GM18526 (cell line): ENCODE results near the gene PRAC1.

Experiments
- POLR2A ChIP-seq: IDR thresholded peaks from 3 replicates; pipeline ENCODE4 v1.6.1; 2011; ENCODE audit not compliant: insufficient read length; ENCODE audit errors: extremely low read depth

PRAC1 gene

DNA sequence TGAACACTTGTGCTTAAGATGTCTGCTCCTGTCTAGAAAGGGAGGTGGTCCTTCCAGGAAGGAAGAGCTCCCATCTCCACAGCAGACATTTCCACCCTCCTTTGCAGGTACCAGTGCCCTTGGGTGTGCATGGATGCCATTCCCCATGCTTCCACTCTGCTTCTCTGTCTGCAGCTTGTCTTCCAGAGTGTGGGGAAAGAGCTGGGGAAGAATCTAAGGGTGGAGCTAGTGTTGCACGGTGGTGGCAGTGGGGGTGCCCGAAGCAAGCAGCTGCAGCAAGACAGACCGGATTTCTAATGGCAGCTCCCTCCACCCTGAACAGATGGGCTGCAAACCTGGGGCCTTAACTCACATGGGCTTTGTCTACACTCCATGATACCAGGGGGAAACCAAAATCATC is 28.9 kb upstream of the PRAC1 start:
- TF ChIP-seq POLR2A = no peak

DNA sequence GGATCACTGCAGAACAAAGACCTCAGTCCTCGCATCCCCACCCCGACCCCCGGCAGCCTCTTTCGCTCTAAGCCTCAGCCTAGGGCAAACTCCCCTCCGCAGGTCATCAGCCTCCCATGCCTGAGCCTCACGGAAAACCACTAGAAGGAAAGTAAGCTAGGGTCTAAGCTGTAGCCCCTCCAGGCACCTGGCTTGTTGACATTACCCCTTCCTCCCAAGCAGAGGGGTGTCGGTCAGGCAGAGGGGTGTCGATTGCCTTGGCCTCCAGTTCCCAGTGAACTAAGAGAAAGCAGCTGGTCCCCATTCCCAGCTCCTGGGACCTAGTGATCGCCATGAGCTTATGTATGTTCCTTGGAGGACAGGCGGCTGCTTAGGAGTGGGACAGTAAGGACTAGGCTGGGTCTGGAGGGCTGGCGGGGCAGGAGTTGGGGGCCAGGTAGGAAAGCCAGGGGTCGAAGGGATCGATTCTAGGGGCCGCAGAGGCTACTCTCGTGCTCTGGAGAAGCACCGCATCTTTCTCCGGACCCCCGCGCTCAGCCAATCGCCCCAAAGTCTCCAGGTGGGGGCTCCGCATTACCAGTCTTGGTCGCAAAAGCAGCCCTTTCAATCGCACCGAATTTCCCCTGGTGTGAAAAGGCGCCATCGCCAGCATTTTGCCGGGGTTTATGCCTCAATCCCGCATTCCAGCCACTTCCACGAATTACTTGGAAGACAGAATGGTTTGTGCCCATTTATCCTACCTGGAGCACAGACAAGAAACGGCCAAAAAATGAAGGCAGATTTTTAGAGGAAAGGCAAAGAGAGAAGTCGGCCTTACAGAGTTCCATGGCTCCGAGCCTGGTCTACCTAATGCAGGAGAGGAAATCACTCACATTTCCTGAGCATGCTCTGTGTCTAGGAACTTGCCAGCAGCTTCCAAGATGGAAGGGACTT is 27.6 kb upstream of the PRAC1 start:
- TF ChIP-seq POLR2A = no peak

DNA sequence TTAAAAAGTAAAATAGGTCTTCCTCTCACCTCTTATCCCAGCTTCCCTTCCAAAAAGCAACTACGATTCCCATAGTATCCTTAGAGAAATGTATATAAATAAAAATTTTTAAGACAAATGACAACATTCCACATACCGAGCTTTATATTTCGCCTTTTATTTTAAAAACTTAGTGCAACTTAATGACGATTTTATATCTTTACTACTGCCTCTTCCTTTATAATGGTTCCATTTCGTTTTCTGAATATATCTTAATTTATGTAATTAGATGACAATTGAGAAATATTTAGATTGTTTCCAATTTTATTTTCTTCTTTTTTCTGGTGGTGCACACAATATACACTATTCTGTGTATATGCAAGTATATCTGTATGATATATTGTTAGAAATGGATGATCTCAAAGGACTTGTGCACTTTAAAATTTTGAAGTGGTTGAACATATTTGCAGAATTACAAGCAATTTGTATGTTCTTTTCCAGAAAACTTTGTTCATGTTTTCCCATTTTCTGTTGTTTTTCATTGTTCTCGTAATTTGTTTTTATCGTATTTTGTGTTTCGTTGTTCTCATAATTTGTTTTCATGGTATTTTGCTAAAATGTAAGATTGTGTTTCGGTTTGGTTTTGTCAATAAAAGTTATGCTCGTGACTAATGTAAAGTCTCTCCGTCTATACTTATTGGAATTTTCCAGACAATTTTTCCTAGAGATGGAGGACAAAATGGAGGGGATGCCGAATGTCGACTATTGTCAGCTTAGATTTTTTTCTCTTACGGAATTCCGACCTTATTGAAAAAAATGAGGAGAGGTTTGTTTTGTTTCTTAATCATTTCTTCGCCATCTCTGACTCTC is 26.6 kb upstream of the PRAC1 start:
- TF ChIP-seq POLR2A = no peak

DNA sequence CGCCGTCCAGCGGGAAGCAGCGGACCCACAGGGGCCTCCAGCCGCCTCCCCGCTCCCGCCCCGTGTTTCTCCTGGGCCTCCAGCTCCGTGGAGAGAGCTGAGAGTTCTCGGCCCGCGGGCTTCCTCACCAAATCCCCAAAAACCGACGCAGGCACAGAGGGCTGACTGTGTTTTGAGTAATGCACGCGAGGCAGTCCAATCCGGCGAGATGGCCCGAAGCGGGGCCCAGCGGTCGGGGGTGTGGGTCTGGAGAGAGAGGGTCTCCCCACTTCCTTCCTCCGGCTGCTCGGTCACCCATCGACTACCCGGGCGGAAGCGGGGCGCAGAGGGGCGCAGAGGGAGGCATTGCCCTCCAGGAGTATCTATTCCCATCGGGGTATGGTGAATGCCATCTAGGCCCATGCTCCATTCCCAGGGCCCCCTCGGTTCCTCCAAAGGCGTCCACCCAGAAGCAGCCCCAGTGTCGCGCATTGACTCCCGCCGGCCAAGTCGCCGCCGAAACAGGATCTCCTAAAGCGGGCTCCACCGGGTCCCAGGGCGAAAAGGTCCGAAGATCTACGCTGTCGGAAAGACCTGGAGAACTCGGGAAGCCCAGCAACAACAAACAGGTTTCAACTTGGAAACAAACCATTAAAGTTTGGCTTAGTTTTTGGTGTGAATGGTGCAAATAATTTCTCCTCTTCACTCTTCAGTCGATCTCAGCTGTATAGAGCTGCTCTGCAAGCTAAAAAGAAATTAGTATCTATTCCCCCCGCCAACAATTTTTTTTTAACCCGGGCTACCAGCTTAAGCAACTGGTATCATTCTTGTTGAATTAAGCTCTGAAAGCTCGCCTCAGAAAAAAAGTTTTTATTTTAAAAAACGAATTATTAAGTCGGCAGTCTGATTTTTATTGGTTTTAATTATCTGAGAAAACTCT is 25.4 kb upstream of the PRAC1 start:
- TF ChIP-seq POLR2A = no peak

DNA sequence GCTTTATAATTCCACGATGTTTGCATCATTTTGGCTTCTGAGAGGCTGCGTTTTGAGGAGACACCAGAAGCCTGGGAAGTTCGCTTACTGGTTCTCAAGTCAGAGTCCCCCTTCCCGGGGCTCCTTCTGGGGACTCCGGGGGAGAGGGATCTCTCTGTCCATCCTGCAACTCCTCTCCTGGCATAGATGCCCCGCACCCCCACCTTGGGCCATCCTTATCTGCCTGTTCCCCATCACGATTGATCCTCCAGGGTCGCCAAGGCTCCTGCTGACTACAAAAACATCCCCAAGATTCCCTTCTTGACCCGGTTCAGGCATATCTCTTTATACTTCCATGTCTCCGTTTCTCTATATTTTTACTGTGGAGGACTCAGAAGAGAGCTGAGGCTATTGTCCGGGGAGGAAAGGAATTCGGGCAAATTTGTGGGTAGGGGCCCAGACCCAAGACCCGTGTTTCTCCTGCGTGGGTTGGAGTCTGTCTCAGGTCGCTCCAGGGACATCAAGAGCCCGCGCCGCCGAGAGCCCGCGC is 24.7 kb upstream of the PRAC1 start:
- no peak for TF ChIP-seq POLR2A

DNA sequence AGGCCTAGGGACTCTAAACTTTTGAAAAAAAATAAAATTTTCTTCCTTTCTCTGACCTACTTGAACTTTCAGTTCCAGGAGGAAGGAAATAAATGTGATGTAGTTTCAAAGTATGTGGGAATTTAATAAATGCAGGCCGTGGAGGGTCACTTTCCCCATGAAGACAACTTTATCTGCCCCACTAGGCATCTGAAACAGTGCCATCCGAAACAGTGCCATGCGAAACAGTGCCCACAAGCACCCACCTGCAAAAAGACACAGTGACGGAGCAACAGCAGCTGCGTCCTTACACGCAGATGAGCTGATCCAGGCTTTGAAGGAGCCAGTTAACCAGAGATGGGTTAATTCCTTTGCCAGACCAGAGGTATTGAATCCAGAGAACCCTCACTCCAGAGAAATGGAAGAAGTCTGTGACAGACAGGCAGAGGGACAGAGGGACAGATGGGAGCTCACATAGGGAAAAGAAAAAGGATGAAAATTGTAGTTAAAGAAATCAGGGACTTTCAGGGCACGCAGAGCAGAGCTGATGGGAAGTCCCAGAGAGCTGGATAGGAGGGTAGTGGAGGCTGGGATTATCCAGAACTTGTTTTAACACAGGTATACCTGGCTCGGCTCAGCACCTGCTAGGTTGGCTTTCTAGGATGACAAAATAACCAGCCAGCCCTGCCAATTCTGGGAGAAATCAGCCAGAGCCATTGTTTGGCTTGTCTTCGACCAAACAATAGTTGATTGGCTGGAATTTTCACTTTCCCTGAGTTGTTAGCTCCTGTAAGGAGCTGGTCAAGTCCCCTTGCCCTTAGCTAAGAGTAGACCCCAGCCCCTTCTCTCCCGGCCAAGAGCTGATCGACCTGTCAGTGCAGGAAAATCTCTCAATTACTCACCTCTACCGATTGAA is 23.3 kb upstream of the PRAC1 start:
- no peak for TF ChIP-seq POLR2A

DNA sequence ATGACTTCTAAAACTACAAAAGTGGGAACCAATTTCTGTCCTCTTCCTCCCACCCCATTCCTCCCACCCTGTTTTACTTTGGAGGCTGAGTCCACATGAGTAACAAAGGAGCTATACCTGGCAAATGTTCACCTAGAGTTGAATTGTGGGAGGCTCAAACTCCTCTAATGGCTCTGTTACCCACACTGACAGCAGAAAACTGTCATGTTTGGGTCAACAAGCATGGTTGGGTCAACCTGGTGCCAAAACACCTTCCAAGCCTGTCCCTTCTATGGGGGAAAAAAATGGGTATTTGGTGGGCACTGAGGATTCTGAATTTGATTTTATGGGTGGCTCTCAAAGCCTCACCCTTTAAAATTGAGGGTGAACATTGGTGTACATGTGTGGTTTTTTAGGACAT is 18.2 kb upstream of the PRAC1 start:
- no peak for TF ChIP-seq POLR2A

DNA sequence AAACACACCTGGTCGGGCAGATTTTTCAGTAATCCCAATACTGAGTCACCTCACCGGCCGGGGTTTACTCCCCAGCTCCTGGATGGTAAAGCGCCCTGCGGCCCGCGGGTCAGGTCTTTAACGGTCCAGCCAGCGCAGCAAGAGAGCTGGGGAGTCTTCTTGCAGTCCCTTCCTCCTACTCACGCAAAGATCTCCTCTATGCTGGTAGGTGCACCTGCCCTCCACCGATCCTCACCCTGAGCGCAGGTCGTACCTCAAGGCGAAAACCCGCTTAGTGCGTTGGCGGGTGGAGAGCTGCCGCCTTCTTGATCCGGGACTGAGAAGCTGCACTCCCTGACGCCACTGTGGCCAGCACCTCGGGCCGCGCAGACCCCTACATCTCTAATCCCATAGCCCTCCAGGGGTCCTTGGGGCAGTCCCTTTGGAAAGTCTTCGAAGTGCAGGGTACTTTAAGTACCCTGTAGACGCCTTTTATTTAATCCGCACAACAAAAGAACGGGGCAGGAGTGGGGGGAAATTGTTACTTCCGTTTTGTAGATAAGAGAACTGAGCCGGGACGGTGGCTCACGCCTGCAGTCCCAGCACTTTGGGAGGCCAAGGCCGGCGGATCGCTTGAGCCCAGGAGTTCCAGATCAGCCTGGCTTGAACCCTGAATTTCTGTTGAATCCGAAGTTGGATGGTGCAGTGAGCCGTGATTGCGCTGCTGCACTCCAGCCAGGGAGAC is 16.6 kb upstream of the PRAC1 start:
- no peak for TF ChIP-seq POLR2A

DNA sequence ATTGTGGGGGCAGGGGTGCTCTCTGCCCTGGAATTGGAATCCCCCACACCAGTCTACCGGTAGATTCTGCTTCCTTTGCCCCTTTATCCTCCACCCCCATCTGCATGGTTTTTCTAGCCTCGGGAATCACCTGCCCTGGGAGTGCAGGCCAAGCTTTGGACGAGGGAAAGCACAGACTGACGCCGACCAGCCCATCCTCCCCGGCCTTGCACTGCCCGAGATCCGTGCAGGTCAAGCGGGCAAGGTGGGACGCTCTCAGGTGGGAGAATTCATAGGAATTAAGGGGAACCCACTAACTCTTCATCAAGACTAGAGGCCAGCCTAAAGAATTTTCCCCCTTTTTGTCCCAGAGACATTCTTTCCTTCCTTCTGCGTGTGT is 16.1 kb upstream of the PRAC1 start:
- TF ChIP-seq POLR2A = no peak

DNA sequence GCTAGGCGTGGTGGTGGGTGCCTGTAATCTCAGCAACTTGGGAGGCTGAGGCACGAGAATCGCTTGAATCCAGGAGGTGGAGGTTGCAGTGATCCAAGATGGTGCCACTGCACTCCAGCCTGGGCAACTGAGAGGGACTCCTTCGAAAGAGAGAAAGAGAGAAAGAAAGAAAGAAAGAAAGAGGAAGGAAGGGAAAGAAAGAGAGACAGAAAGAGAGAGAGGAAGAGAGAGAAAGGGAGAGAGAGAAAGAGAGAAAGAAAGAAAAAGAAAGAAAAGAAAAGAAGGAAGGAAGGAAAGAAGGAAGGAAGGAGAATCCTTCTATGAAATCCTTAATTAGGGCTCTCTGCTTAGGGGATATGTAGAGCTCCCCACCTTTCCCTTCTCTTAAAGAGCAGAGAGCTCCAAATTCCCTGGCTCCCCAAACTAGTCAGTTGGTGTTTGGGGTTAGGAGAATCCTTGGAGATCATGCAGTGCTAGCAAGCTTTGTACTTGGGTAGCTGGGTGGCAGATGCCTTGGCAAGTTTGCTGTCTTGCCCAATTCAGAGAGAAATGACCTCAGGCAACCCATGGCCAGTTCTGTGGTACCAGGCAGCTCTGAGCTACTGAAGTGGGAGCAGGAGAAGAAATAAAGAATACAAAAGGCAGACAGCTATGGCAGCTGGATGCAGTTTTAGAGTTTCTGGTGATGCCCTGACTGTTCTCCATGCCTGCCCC is 15.2 kb upstream of the PRAC1 start:
- TF ChIP-seq POLR2A = no peak

DNA sequence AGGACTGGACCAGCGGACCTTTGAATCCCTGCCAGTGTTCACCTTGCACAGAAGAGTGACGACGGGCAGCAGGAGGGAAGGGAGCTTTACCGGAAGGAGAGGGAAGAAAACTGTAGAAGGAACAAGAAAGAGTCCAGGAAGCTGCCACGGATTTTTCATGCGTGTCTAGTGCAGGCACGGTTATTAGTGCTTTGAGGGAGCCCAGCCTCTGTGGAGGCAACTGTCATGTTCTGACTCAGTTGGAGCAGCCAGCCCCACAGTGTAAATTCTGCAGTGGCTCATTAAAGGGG is 12.7 kb upstream of the PRAC1 start:
- TF ChIP-seq POLR2A = no peak

DNA sequence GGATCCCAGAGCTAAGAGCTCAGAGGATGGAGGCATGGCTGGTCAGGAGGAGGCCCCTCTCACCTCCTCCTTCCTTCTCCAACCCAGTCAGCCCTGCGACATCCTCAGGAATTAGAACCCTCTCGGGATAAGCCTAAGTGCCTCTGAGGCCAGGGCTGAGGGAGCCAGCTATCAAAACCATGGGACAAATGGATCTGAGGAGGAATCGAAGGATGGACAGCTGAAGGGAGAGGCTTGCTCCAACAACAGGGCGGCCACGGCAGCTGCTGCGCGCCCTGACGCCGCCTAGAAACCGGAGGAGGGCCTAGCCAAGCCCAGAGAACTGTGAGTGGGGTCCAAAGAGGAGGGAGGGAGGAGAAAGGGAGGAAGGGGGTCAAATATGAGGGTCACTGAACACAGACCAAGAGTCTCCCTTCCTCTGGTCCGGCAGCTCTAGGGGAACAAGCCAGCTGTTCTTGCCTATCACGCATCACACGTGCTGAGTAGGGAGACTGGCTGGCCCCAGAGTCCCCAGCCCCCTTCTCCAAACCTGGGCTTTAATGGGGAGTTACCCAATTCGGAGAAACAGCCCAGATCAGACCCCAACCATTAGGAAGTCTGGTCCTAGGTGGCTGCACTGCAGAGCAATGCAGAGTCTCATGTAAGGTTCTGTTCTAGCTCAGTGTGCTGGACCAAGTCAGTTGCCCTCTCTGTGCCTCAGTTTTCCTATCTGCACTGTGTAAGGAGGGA is 12.2 kb upstream of the PRAC1 start:
- no peak for TF ChIP-seq POLR2A
